Measurements from ENCODE around the gene RPS6KA4. TPM values are rescaled to one million over a fixed set of nuclear protein-coding genes. Genes with fewer than 3 reads are reported as not detected.

Gene RPS6KA4
- total RNA-seq, 1 experiment from 2014 or later = 77.4 TPM

GRCh38 chr11:64366751-64367150 is 7.8 kb downstream of the RPS6KA4 start:
- no peak for DNase-seq (ENCODE audit: low spot score)

- no peak for DNase-seq (ENCODE audit: low spot score)
These were observed 9.1 kb downstream of the RPS6KA4 start for GRCh38 chr11:64367931-64368672.

- no peak for DNase-seq (ENCODE audit: low spot score)
These were observed 9.7 kb downstream of the RPS6KA4 start for GRCh38 chr11:64368673-64369074.

GRCh38 chr11:64369440-64370421 is 10.8 kb downstream of the RPS6KA4 start:
- no peak for DNase-seq (ENCODE audit: low spot score)

- no peak for DNase-seq (ENCODE audit: low spot score)
These were observed 12.2 kb downstream of the RPS6KA4 start for GRCh38 chr11:64371201-64371600.

GRCh38 chr11:64372021-64372420 is 13.1 kb downstream of the RPS6KA4 start:
- DNase-seq (ENCODE audit: low spot score) = no peak

GRCh38 chr11:64372802-64373597 is 14.0 kb downstream of the RPS6KA4 start:
- no peak for DNase-seq (ENCODE audit: low spot score)

- DNase-seq (ENCODE audit: low spot score) = no peak
These were observed 14.6 kb downstream of the RPS6KA4 start for GRCh38 chr11:64373598-64373974.

- DNase-seq (ENCODE audit: low spot score) = no peak
These were observed 17.1 kb downstream of the RPS6KA4 start for GRCh38 chr11:64376071-64376470.

GRCh38 chr11:64378335-64378880 is 19.4 kb downstream of the RPS6KA4 start:
- no peak for DNase-seq (ENCODE audit: low spot score)

- no peak for DNase-seq (ENCODE audit: low spot score)
These were observed 20.2 kb downstream of the RPS6KA4 start for GRCh38 chr11:64379160-64379559.

- no peak for DNase-seq (ENCODE audit: low spot score)
These were observed 21.1 kb downstream of the RPS6KA4 start for GRCh38 chr11:64379817-64380709.

GRCh38 chr11:64381350-64381749 is 22.4 kb downstream of the RPS6KA4 start:
- no peak for DNase-seq (ENCODE audit: low spot score)

GRCh38 chr11:64382047-64382446 is 23.1 kb downstream of the RPS6KA4 start:
- no peak for DNase-seq (ENCODE audit: low spot score)

- DNase-seq (ENCODE audit: low spot score) = peak; percentile 11
These were observed 23.6 kb downstream of the RPS6KA4 start for GRCh38 chr11:64382586-64382985.

- no peak for DNase-seq (ENCODE audit: low spot score)
These were observed 24.6 kb downstream of the RPS6KA4 start for GRCh38 chr11:64383580-64383979.

GRCh38 chr11:64384028-64384737 is 25.2 kb downstream of the RPS6KA4 start:
- DNase-seq (ENCODE audit: low spot score) = no peak

- no peak for DNase-seq (ENCODE audit: low spot score)
These were observed 26.3 kb downstream of the RPS6KA4 start for GRCh38 chr11:64384981-64385944.
